ENCODE measurements around the gene FOXL3.
"Not testable (repeated sequence)": the region's sequence is repeated elsewhere in the genome, so short reads cannot be mapped to it uniquely, and the experiment has no call there.

Gene FOXL3

DNA sequence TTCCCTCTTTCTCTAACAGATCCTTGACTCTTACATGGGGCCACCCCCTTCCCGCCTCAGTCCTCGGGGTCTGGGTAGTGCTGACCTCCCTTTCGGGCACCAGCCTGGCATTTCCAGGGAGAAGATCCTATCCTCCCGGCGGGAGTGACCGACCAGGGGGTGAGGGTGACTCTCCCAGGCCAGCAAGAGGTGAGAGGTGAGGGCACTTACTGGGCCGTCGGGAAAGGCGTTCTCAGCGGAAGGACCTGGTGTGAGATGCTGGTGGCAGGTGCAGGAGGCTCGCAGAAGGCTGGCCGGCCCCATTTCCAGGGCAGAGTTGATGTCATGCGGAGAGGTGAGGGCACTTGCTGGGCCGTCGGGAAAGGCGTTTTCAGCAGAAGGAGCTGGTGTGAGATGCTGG, 4.2 kb upstream of the FOXL3 start:
- FAIRE-seq (no peak), DNase-seq (ENCODE audit: extremely low spot score, insufficient read length, low read depth) (no peak)

DNA sequence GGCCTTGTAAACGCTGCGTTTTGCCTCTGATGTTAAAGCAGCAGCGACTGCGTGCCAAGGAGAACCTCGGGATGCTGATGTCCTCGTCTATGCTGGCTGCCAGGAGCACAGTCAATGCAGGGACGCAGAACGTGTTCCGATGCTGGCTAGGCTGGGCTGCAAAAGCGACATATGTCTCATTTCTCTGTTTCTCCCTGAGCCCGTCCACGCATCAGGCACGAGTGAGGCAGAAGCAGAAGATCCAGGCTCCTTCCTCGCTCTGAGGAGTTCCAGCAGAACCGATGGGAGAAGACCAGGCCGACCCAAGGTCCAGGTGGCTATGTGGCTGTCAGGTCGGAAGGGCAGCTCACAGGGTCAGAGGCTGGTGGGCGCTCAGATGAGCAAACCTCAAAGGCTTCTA, 3.7 kb upstream of the FOXL3 start:
- no peak for FAIRE-seq

DNA sequence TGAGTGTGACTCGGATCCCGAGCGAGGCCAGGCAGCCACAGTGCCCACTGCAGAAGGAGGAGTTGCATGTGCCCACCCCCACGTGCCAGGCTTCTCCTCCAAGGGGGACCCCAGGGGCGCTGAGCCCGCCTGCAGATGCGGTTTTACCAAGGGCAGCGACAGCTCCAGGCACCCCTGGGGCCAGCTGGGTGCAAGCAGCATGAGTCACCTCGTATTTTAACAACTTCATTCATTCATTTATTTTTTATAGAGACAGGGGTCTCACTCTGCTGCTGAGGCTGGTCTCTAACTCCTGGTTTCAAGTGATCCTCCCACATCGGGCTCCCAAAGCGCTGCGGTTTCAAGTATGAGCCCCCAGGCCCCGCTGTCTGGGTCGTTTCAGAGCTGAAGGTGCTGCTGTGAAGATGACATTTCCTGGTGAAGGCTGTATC, 1.3 kb upstream of the FOXL3 start:
- DNase-seq (ENCODE audit: extremely low spot score, insufficient read length, low read depth) (no peak), FAIRE-seq (no peak)

More for the DNA sequence above, 3.7 kb upstream of the FOXL3 start:
- DNase-seq (ENCODE audit: extremely low spot score, insufficient read length, low read depth): no peak

DNA sequence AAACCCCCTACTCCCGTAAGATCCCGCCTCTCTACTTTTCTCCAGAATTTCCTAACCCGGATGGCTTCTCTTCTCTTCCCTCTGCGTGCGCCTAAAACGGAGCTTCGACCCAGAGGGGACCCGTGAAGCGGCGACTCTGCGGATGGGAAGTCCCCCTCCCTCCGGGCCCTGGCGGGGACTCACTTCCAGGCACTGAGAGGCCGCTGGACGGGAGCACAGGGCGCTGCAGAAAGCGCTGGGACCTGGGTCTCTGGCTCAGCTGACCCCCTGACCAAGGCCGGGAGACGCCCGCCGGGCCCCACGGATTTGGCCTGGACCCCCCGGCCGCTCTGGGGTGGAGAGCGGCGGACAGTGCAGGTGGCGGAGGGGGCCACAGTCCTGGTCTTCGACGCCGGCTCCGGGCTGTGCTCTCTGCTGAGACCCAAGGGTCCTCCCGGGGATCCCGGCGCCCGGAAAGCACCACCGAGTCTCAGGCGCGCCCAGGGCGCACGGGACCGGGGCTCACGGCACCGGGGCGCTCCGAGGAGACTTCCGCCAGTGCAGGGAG, 688 bp upstream of the FOXL3 start:
- FAIRE-seq: no peak
- no peak for DNase-seq (ENCODE audit: extremely low spot score, insufficient read length, low read depth)

DNA sequence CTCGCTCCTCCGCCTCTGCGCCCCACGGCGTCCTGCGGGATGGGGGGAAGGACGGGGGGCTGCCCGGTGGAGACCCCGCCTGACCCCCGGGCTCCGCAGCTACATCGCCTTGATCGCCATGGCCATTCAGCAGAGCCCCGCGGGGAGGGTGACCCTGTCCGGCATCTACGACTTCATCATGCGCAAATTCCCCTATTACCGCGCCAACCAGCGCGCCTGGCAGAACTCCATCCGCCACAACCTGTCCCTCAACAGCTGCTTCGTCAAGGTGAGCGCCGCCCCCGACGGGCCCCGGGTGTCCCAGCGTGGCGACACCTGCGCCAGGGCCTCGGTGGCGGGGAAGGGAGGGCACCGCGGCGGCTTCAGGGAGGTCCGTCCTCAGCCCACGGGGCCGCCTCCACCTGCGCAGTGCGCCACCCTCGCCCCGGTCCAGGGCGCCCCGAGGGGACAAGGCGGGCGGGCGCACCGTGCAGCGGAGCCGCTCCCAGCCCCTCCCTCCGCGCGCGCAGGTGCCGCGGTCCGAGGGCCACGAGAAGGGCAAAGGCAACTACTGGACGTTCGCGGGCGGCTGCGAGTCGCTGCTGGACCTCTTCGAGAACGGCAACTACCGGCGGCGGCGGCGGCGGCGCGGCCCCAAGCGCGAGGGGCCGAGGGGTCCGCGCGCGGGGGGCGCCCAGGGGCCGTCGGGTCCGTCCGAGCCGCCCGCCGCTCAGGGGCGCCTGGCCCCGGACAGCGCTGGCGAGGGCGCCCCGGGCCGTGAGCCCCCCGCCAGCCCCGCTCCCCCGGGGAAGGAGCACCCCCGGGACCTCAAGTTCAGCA, 793 bp downstream of the FOXL3 start:
- DNase-seq (ENCODE audit: extremely low spot score, insufficient read length, low read depth): no peak

DNA sequence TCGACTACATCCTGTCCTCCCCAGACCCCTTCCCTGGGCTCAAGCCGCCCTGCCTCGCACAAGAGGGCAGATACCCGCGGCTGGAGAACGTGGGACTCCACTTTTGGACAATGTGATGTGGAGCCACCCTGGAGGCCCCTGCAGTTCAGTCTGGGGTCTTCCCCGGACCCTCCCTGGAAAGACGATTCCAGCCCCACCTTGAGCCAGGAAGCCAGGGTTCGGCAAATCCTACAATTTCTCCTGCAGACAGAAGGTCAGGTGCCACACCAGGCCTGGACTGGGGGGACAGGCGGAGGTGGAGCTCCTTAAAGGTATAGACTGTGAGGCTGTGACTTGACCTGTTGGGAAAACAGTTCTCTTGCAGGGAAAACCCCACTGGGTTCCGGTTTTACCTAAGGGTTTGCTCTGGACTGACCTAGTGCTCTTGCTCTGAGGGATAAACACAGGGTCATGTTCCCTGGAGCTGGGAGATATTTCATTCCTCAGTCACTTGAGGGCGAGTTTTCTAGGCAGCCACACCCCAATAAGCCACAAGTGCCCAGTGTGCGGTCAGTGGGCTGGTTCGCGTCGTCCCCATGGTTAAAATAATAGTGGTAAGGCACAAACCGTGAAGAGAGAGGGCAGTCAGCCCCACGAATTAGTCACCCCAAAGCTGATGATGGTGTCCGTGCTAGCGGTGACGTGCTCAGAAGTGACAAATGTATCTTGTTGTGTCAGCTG, 1.6 kb downstream of the FOXL3 start:
- no peak for FAIRE-seq
- DNase-seq (ENCODE audit: extremely low spot score, insufficient read length, low read depth): no peak

More for the DNA sequence above, 793 bp downstream of the FOXL3 start:
- no peak for FAIRE-seq

DNA sequence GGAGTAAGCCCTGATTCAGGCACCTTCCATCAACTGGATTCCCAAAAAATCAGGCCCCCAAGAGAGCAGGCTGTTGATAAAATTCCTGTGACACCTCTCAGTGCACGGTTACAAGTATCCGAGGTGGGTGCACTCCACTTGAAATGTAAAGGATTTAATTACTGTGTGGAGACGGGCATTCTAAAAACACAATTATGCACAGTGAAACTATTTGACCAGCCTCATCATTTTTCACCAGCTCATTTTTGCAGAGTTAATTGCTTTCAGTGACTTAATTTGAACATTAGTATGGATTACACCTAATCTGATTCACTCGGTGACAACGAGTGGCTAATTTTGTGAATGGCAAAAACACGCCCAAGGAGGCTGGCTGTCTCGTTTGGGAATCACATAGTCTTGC, 2.3 kb downstream of the FOXL3 start:
- FAIRE-seq (no peak), DNase-seq (ENCODE audit: extremely low spot score, insufficient read length, low read depth) (no peak)

DNA sequence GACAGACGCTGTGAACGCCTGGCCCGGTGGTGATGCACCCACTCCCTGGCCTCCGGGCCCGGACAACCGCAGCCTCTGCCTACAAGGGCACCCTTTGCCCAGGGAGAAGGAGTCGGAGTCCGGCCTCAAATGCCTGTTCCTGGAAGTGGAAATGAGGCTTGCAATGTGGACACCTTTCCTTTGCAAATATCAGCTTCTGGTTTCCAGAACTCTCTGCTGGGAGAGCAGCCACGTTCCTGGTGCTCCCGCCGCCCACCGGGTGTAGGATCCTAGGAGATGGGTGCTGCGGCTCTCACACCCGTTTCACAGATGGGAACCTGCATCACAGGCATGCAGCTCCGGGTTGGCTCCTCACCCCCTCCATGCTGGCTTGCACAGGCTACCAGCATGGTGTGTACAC, 2.9 kb downstream of the FOXL3 start:
- no peak for DNase-seq (ENCODE audit: extremely low spot score, insufficient read length, low read depth)
- no peak for FAIRE-seq

DNA sequence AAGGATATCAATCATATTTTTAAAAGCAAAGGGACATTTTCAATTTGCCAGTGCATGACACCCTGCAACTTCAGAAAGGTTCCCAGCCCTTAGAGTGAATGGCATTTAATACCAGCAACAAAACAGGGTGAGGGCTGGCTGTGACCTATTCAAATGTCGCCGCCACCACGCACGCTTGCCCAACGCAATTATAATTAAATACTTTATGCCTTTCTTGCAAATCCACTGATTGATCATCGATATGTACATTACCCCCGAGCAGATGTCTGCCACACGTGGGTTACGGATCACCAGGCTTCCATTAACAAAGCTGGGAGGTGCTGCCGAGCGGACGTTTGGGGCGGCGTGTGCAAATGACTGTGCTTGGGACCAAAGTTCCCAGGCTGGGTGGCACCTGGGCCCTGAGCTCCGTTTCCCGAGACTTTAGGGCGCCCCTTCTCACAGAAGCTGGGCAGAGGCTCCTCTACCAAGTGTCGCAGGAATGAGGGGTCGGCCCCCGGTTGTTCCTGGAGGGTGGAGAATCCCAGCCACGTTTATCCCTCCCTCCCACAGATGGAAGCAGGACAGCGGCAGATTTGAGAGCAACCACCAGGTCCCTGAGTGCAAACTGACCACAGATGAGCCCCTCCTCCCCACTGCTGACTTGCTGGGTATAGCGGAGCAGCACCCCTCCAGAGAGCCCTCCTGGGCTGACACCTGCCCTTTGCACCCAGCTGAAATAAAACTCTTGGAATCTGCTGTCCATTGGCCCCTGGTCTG, 3.9 kb downstream of the FOXL3 start:
- DNase-seq (ENCODE audit: extremely low spot score, insufficient read length, low read depth) (no peak), FAIRE-seq (no peak)

DNA sequence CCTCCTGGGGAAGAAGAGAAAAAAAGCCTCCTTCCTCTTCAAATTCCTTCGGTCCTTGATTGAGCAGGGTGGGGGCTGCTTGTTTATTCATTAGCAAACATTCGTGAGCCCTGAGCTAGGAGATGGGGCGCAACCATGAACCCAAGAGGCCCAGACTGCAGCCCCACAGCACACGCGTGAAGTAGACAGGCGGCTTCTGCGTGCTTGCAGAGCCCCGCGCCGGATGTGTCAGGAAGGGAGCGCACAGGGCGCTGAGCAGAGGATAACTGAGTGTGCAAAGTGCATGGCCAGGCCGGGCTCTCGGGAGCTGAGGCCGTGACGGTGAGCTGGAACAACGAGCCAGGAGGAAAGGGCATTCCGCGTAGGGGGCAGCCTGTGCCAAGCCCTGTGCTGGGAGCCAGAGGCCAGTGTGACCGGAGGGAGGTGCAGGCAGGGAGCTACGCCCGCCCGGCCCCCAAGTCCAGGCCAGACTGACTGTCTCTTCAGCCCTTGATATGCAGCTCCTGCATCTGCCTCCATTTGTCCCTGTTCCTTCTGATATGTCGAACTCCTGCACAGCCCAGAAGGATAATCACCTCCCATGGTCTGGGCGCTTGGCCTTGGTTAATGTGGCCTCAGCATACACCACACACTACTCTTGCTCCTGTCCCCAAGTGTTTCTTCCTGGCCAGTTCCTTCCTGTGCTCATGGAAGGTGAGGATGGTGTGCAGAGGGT, 4.6 kb downstream of the FOXL3 start:
- DNase-seq (ENCODE audit: extremely low spot score, insufficient read length, low read depth): no peak
- FAIRE-seq: no peak

DNA sequence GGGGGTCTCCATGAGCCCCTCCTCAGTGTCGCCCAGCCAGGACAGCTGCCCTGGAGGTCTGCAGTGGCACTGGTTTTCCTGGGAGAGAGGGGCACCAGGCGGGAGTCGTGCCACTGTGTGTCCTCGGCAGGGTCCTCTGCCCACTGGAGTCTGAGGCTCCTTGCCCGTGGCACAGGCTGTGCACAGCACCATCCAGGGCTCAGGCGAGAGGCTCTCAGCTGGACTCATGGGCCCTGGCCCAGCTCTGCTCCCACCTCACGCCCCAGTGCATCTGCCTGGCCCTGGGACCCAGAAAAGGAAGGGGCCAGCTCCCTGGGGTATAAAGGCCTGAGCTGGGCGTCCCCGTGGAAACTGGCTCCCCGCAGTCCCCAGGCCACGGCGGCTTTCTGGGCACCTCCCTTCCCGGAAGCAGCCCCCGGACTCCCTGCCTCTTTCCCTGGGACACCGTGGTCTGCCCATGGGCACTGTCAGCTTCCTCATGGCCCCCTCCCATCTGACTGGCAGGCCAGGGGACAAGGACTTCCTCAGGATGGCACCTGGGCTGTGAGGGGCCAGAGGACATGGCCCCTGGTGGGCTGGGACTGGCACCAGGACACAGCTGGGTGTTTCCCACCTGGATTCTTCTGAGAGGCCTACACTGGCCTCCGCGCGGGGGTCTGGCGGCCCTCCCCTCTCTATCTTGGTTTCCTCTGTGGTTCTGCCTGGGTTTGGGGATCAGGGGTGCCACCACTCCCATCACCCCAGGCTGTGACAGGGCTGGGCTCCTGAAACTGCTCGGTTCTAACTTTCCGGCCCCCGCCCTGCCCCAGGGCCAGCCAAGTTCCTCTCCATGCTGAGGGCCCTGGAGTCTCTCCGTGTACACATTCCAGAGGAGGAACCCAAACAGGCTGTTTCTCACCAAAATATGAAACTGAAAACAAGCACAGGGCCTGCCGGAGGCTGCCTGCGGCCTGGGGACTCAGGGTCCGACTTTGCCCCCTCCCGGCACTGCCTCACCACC, 5.5 kb downstream of the FOXL3 start:
- DNase-seq (ENCODE audit: extremely low spot score, insufficient read length, low read depth): no peak
- no peak for FAIRE-seq

DNA sequence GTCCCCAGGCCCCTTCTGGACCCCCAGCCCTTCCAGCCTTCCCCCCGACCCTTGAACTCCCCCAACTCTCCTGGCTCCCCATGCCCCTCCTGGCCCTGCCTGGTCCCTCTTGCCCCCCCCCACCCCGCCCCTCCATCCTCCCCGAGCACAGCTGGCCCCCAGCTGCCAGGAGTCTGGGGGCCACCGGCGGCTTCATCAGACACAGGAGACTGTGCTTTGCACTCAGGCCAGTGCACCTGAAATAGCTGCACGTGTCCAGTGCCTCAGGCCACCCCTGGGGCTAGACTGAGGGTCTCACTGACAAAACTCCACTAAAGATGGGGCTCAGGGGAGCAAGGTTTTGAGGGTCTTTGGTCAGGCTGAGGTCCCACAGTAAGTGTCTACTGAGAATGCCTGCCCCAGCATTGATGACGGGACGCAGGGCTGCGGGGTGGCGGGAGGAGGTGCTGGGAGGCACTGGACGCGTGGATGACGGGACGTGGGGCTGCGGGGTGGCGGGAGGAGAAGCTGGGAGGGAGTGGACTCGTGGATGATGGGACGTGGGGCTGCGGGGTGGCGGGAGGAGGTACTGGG, 6.5 kb downstream of the FOXL3 start:
- no peak for FAIRE-seq

DNA sequence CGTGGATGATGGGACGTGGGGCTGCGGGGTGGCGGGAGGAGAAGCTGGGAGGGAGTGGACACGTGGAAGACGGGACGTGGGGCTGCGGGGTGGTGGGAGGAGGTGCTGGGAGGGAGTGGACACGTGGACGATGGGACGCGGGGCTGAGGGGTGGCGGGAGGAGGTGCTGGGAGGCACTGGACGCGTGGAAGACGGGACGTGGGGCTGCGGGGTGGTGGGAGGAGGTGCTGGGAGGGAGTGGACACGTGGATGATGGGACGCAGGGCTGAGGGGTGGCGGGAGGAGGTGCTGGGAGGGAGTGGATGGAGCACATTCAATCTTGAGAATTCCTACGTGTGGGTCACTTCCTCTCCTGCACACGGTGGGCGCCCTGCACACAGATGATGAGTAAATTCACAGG, 7.2 kb downstream of the FOXL3 start:
- FAIRE-seq: not testable (repeated sequence)

More for the DNA sequence above, 6.5 kb downstream of the FOXL3 start:
- DNase-seq (ENCODE audit: extremely low spot score, insufficient read length, low read depth): no peak

DNA sequence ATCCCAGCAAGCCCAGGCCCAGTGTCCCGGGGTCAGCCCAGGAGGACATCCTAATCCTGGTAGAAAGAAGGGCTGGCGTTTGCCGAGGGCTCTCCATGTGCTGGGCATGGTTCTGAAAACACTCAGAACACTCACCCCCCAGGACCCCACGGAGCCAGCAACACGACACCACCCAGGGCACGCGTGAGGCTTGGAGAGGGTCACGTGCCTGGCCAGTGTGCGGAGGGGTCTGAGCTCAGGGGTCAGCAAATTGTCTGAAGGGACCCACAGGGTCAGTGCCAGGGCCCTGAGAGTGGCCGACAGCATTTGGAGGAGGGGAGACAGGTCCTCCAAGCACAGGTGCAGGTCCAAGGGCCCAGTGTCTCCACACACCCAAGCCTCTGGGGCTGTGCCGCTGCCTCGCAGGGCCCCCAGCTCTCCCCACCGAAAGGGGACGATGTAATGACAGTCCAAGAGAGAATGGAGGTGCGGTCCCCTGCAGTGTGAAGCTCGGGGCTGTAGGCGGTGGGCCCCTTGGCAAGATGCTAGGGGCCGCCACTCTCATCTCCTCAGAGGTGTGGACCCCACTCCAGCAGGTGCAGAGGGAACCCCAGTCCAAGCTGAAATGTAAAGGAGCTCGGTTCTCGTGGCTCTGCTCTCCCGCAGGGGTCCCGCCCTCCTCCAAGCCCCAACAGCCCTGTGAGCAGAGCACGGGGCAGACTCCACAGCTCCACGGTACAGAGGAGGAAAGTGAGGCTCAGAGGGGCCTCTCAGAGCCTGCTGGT, 7.8 kb downstream of the FOXL3 start:
- FAIRE-seq: no peak

More for the DNA sequence above, 7.2 kb downstream of the FOXL3 start:
- not testable (repeated sequence) for DNase-seq (ENCODE audit: extremely low spot score, insufficient read length, low read depth)

DNA sequence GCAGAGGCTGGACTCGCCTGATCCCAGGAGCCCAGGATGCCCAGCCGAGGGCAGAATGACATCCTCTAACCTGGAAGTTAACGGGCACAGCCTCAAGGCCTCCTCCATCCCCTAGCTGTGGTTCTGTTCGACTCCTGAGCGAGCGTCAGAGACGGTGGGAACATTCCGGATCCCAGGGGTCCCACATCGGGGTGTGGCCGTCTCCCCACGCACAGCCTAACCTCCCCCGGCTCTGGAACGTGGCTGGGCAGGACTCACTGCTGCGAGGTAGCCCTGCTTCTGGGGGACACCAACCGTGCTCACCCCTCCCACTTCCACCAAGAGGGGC, 8.4 kb downstream of the FOXL3 start:
- FAIRE-seq (no peak), DNase-seq (ENCODE audit: extremely low spot score, insufficient read length, low read depth) (no peak)

More for the DNA sequence above, 7.8 kb downstream of the FOXL3 start:
- DNase-seq (ENCODE audit: extremely low spot score, insufficient read length, low read depth): no peak

DNA sequence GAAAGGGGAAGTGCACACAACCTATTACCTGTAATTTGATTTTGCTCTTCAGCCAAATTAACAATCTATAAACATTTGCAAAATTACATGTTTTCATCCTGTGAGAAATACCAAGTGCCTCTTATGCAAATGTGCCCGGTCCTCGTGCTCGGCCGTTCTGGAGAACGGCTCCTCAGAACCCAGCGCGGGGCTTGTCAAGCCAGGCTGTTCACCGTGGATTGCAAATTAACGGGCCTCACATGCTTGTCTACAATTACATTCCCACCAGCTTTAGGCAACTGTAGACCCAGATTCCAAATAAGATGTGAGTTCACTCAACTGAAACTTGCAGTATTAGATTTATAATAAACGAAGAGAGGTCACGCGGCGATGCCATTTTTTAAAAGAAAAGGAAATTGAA, 8.8 kb downstream of the FOXL3 start:
- FAIRE-seq (no peak), DNase-seq (ENCODE audit: extremely low spot score, insufficient read length, low read depth) (no peak)

DNA sequence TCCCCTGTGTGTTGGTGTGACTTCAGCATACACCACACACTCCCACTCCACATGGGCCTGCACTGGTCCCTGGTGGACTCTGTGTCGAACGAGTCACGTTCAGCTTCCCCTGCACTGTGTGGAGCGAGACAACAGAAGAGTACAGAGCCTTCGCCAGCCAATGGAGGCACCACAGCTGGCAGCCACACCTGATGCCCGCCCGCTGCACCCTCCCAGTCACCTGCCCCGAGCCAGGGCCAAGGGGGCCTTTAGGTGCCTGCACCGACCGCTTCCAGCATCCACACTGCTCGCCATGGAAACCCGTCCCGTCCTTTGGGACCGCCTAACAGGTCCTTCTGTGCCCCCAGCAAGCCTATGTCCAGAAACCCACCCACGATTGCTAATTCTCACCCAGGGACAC, 9.2 kb downstream of the FOXL3 start:
- FAIRE-seq: no peak
- no peak for DNase-seq (ENCODE audit: extremely low spot score, insufficient read length, low read depth)

DNA sequence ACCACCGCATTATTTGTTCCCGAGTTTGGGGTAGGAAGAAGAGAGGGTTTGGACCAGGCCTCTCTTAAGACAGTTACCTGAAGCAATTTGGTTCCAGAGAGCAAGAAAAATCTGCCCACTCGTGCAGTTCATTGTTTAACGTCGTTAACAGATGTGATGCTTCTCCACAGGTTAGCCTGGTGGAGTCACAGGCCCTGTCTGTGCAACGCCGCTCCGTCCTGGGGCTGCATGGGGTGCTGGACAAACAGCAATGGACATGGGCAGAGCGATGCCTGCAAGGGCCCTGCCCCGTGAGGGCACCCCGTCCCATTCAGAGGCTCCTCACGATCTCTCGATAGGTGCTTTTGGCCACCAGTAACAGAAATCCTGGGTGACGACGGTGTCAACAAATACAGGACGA, 9.7 kb downstream of the FOXL3 start:
- DNase-seq (ENCODE audit: extremely low spot score, insufficient read length, low read depth): no peak
- FAIRE-seq: no peak

Data from GM18507 (cell line).